Esophagus muscularis mucosa (tissue), 4 donors: ENCODE data around the gene LRRN2. TPM values are rescaled to one million over a fixed set of nuclear protein-coding genes. Genes with fewer than 3 reads are reported as not detected.

Experiments
- DNase-seq: peaks from one replicate; pipeline ENCODE4 v3.0.0-alpha.2; 2017; ENCODE audit errors: extremely low spot score
- H3K27ac ChIP-seq, 4 donors: fragments of 200-600 bp; sonication (generic); replicated peaks in 1 of 4; 1 replicate in 3 of 4; 2 replicates in 1 of 4; pipeline ENCODE4 v1.5.1; 2016 to 2019; ENCODE audit warnings: mild to moderate bottlenecking in 1 of 4
- H3K27me3 ChIP-seq, 4 donors: fragments of 200-600 bp; sonication (generic); one replicate each; pipeline versions ENCODE4 v1.5.1 to v1.6.0; 2016 to 2019
- H3K36me3 ChIP-seq, 4 donors: fragments of 200-600 bp; sonication (generic); one replicate each; pipeline ENCODE4 v1.5.1; 2016 to 2019
- H3K4me1 ChIP-seq, 4 donors: fragments of 200-600 bp; sonication (generic); one replicate each; pipeline ENCODE4 v1.5.1; 2016 to 2019
- H3K4me3 ChIP-seq, 4 donors: fragments of 200-600 bp; sonication (generic); 1 replicate in 2 of 4; 2 replicates in 2 of 4; pipeline ENCODE4 v1.5.1; 2016 to 2019; ENCODE audit warnings: mild to moderate bottlenecking in 4 of 4, moderate library complexity in 1 of 4
- H3K9me3 ChIP-seq, 4 donors: fragments of 200-600 bp; sonication (generic); 1 replicate in 3 of 4; 2 replicates in 1 of 4; pipeline ENCODE4 v1.5.1; 2016 to 2019
- CTCF ChIP-seq, 3 experiments: fragments of 200-600 bp in 2 of 3; fragments of 450-650 bp in 1 of 3; sonication (generic) in 2 of 3; IDR thresholded peaks; one replicate each; pipeline ENCODE4 v1.5.1; 2017 to 2019; ENCODE audit warnings: antibody characterized with exemption in 3 of 3, mild to moderate bottlenecking in 2 of 3, moderate library complexity in 1 of 3
- EP300 ChIP-seq: sonication (generic); formaldehyde crosslinking; IDR thresholded peaks from one replicate; pipeline ENCODE4 v1.6.1; 2017; ENCODE audit warnings: antibody characterized with exemption
- POLR2A ChIP-seq: fragments of 450-650 bp; IDR thresholded peaks from one replicate; pipeline ENCODE4 v1.6.1; 2017; ENCODE audit warnings: antibody characterized with exemption, moderate library complexity, mild to moderate bottlenecking, low read depth
- POLR2AphosphoS5 ChIP-seq, 2 donors: sonication (generic); formaldehyde crosslinking; IDR thresholded peaks; one replicate each; pipeline ENCODE4 v1.6.1; 2017; ENCODE audit warnings: antibody characterized with exemption in 2 of 2
- WGBS: methylation state at CpG from one replicate; pipeline ENCODE4 v1.1.5; 2018; 5-methylcytosine and 5-hydroxymethylcytosine counted together
- intact Hi-C: fragments of 100-400 bp; cut with DNase I; formaldehyde crosslinking; loops from one replicate; pipeline ENCODE4 v1.15.1; 2023
- total RNA-seq, 4 donors: library from RNA; depleted of rRNA; stranded (reverse); fragments of >200 nt; gene quantifications; one replicate each; pipeline versions ENCODE4 v1.1.0 to v1.2.1, GENCODE V29; 2016

The LRRN2 gene
- total RNA-seq, 4 donors from 2014 or later = 3.6 to 15.2 (median 5.0) TPM

- H3K27me3 ChIP-seq = peaks cover 0 to 8% (median 0%) of the 10 kb centered on the region in 4 donors
- peaks cover 0 to 11% (median 0%) of the 10 kb centered on the region in 4 donors for H3K4me1 ChIP-seq
- no peak for DNase-seq
- H3K36me3 ChIP-seq = no peaks in the 10 kb centered on the region
- H3K4me3 ChIP-seq = no peak overlapping the region
- 67% methylated on average over 1 of the region's 1 CpG for WGBS
- intact Hi-C loops = no loop called here
- TF ChIP-seq CTCF (IDR thresholded peaks at IDR 0.05) = no peak
- no peak for TF ChIP-seq EP300
- no peak for TF ChIP-seq POLR2AphosphoS5 (IDR thresholded peaks at IDR 0.05)
- no peak for TF ChIP-seq POLR2A
- H3K9me3 ChIP-seq = no peaks in the 10 kb centered on the region
- no peak overlapping the region for H3K27ac ChIP-seq
Observed at GRCh38 chr1:204726478-204726877, 40.9 kb upstream of the LRRN2 start.

- TF ChIP-seq POLR2A (no peak), EP300 (no peak), CTCF (IDR thresholded peaks at IDR 0.05) (no peak), POLR2AphosphoS5 (IDR thresholded peaks at IDR 0.05) (no peak)
- H3K4me1 ChIP-seq = peaks cover 0 to 11% (median 0%) of the 10 kb centered on the region in 4 donors
- 91% methylated on average over 9 of the region's 9 CpGs for WGBS
- intact Hi-C loops = no loop called here
- peaks cover 0 to 6% (median 0%) of the 10 kb centered on the region in 4 donors for H3K27me3 ChIP-seq
- no peak for DNase-seq
- no peak overlapping the region for H3K4me3 ChIP-seq
- no peaks in the 10 kb centered on the region for H3K9me3 ChIP-seq
- no peak overlapping the region for H3K27ac ChIP-seq
- no peaks in the 10 kb centered on the region for H3K36me3 ChIP-seq
Observed at GRCh38 chr1:204725821-204726448, 40.4 kb upstream of the LRRN2 start.

GRCh38 chr1:204723131-204723787 lies 37.7 kb upstream of the LRRN2 start:
- intact Hi-C loops = no loop called here
- no peak overlapping the region for H3K4me3 ChIP-seq
- H3K36me3 ChIP-seq = no peaks in the 10 kb centered on the region
- peaks cover 0 to 11% (median 0%) of the 10 kb centered on the region in 4 donors for H3K4me1 ChIP-seq
- TF ChIP-seq POLR2A (no peak), EP300 (no peak), POLR2AphosphoS5 (IDR thresholded peaks at IDR 0.05) (no peak), CTCF (IDR thresholded peaks at IDR 0.05) (no peak)
- no peaks in the 10 kb centered on the region for H3K9me3 ChIP-seq
- no peak for DNase-seq
- H3K27ac ChIP-seq = no peak overlapping the region
- WGBS = 60% methylated on average over 8 of the region's 8 CpGs
- no peaks in the 10 kb centered on the region for H3K27me3 ChIP-seq

GRCh38 chr1:204721373-204722055 lies 36.0 kb upstream of the LRRN2 start:
- no peak for TF ChIP-seq CTCF (IDR thresholded peaks at IDR 0.05)
- TF ChIP-seq POLR2AphosphoS5 (IDR thresholded peaks at IDR 0.05) = no peak
- TF ChIP-seq POLR2A = no peak
- no peak for TF ChIP-seq EP300
- intact Hi-C loops = no loop called here
- Histone ChIP-seq H3K4me1 (peaks cover 0 to 11% (median 0%) of the 10 kb centered on the region in 4 donors), H3K9me3 (no peaks in the 10 kb centered on the region), H3K27me3 (no peaks in the 10 kb centered on the region), H3K27ac (no peak overlapping the region), H3K36me3 (no peaks in the 10 kb centered on the region), H3K4me3 (no peak overlapping the region)
- WGBS = 71% methylated on average over 10 of the region's 10 CpGs
- no peak for DNase-seq
